Upper lobe of left lung (tissue), 4 donors: ENCODE data around the gene ARHGEF6.

Experiments used
- CTCF ChIP-seq, 6 experiments: fragments of 450-650 bp in 4 of 6; fragments of 200-600 bp in 2 of 6; sonication (generic) in 2 of 6; IDR thresholded peaks; one replicate each; pipeline ENCODE4 v1.5.1; 2016 to 2019; ENCODE audit warnings: antibody characterized with exemption in 6 of 6
- EP300 ChIP-seq, 4 donors: sonication (generic); formaldehyde crosslinking; IDR thresholded peaks; one replicate each; pipeline ENCODE4 v1.5.1; 2017; ENCODE audit warnings: antibody characterized with exemption in 4 of 4, control low read depth in 2 of 4
- POLR2A ChIP-seq, 4 donors: fragments of 450-650 bp; IDR thresholded peaks; one replicate each; pipeline ENCODE4 v1.5.1; 2016 to 2017; ENCODE audit warnings: antibody characterized with exemption in 4 of 4, mild to moderate bottlenecking in 2 of 4
- POLR2AphosphoS5 ChIP-seq, 2 donors: sonication (generic); formaldehyde crosslinking; IDR thresholded peaks; one replicate each; pipeline ENCODE4 v1.5.1; 2017; ENCODE audit warnings: antibody characterized with exemption in 2 of 2

- TF ChIP-seq CTCF (IDR thresholded peaks at IDR 0.05) (no peak), POLR2A (IDR thresholded peaks at IDR 0.05) (no peak), EP300 (IDR thresholded peaks at IDR 0.05) (no peak), POLR2AphosphoS5 (IDR thresholded peaks at IDR 0.05) (no peak)
These were observed 44.0 kb downstream of the ARHGEF6 start for GRCh38 chrX:136736690-136737089.
